Measurements from ENCODE around the gene ADGRV1.
"Not testable (repeated sequence)": the region's sequence is repeated elsewhere in the genome, so short reads cannot be mapped to it uniquely, and the experiment has no call there.

ADGRV1 gene

DNA sequence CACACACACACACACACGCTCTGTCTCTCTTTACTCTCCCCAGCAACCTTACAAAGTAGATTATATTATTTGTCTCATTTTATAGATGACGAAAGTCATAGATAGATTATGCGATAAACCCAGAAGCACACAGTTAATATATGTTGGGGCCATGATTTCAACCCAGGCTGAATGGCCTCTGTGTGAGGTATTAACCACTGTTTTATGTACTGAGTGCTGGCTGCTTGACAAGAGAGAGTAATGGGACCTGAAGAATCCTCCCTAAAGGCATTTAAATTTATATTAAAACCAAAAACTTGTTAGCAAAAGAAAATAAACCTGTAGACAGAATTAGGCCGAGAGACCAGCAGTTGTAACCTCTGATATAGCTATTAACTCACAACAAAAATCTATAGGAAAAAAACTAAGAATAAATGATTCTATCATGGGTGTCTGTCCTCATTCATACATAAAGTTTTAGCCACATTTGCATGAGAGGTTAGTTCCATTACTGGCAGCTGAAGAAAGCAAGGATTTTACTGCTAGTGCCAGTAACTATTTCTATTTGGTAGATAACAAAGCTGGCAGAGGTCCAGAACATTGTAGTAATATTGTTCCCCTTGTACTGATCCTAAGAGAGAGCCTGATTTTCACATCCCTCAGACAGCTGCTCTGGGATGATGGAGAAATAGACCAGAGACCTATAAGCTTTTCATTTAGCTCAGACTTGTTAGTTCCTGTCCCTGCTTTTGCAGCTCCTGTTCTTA is 250.9 kb downstream of the ADGRV1 start:
- TF ChIP-seq CTBP1 (IDR thresholded peaks at IDR 0.05; ENCODE audit: borderline replicate concordance) = no peak
- TF ChIP-seq FOXA1 (IDR thresholded peaks at IDR 0.05) = no peak
- TF ChIP-seq TARDBP (IDR thresholded peaks at IDR 0.05) = no peak
- no peak for TF ChIP-seq LEF1 (IDR thresholded peaks at IDR 0.05; ENCODE audit: borderline replicate concordance)
- no peak for TF ChIP-seq BHLHE40 (IDR thresholded peaks at IDR 0.05; ENCODE audit: borderline replicate concordance)
- TF ChIP-seq NFRKB (IDR thresholded peaks at IDR 0.05) = no peak
- TF ChIP-seq ELF4 (IDR thresholded peaks at IDR 0.05) = no peak
- TF ChIP-seq, protein P1, sequence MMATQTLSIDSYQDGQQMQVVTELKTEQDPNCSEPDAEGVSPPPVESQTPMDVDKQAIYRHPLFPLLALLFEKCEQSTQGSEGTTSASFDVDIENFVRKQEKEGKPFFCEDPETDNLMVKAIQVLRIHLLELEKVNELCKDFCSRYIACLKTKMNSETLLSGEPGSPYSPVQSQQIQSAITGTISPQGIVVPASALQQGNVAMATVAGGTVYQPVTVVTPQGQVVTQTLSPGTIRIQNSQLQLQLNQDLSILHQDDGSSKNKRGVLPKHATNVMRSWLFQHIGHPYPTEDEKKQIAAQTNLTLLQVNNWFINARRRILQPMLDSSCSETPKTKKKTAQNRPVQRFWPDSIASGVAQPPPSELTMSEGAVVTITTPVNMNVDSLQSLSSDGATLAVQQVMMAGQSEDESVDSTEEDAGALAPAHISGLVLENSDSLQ (IDR thresholded peaks at IDR 0.05) = no peak
- TF ChIP-seq SUZ12 (IDR thresholded peaks at IDR 0.05) = no peak
- TF ChIP-seq ZNF384 (IDR thresholded peaks at IDR 0.05) = no peak
- TF ChIP-seq ARNT (IDR thresholded peaks at IDR 0.05) = no peak
- TF ChIP-seq HDGF (IDR thresholded peaks at IDR 0.05; ENCODE audit: borderline replicate concordance) = no peak
- TF ChIP-seq SP1 (IDR thresholded peaks at IDR 0.05) = no peak
- TF ChIP-seq FOXK2 (IDR thresholded peaks at IDR 0.05) = no peak
- no peak for TF ChIP-seq FOXM1 (IDR thresholded peaks at IDR 0.05; ENCODE audit: borderline replicate concordance)
- no peak for TF ChIP-seq L3MBTL2 (conservative IDR thresholded peaks at IDR 0.05)
- ChIA-PET CTCF (no interaction called here), POLR2A (interaction anchor here (0.7 kb wide), 1 partner anchor 57 kb away, joined by 3 read pairs; no protein-coding TSS in a partner anchor)
- DNase-seq (ENCODE audit: extremely low spot score) = no peak

DNA sequence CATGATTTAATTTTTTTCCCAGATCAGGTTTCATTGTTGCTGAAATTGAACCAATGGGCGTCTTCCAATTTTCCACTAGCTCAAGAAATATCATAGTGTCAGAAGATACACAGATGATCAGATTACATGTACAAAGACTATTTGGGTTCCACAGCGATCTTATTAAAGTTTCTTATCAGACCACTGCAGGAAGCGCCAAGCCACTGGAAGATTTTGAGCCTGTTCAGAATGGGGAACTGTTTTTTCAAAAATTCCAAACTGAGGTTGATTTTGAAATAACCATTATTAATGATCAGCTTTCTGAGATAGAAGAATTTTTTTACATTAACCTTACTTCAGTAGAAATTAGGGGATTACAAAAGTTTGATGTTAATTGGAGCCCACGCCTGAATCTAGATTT is 251.6 kb downstream of the ADGRV1 start:
- ChIA-PET CTCF (no interaction called here), POLR2A (no interaction called here)
- no peak for DNase-seq (ENCODE audit: extremely low spot score)
- TF ChIP-seq NFRKB (IDR thresholded peaks at IDR 0.05) = no peak
- TF ChIP-seq L3MBTL2 (conservative IDR thresholded peaks at IDR 0.05) = no peak
- TF ChIP-seq FOXK2 (IDR thresholded peaks at IDR 0.05) = no peak
- TF ChIP-seq, protein P1 (IDR thresholded peaks at IDR 0.05) = no peak
- no peak for TF ChIP-seq ZNF384 (IDR thresholded peaks at IDR 0.05)

DNA sequence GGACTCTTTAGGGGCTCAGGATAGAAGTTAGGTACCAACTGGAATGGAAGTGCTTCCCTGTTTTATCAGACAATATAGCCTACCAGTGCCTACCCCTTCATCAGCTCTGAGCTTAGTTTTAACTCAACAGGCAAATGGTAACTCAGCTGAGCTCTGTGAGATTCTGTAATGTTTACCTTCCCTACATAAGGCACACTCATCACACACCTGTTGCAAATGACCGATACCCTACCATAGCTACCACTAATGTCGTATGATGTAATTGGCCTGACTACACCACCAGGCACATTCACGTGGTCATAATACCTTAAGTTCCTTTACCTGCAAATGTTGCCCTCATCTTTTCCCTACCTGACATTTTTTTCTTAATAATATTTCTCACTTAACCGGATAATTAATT is 254.8 kb downstream of the ADGRV1 start:
- ChIA-PET POLR2A (no interaction called here), CTCF (no interaction called here)
- TF ChIP-seq FOXA1 (IDR thresholded peaks at IDR 0.05) (no peak), L3MBTL2 (conservative IDR thresholded peaks at IDR 0.05) (no peak), ZNF384 (IDR thresholded peaks at IDR 0.05) (no peak), SP1 (IDR thresholded peaks at IDR 0.05) (no peak), BHLHE40 (IDR thresholded peaks at IDR 0.05; ENCODE audit: borderline replicate concordance) (no peak), NFRKB (IDR thresholded peaks at IDR 0.05) (no peak), ELF4 (IDR thresholded peaks at IDR 0.05) (no peak), FOXK2 (IDR thresholded peaks at IDR 0.05) (no peak), LEF1 (IDR thresholded peaks at IDR 0.05; ENCODE audit: borderline replicate concordance) (no peak), CTBP1 (IDR thresholded peaks at IDR 0.05; ENCODE audit: borderline replicate concordance) (no peak), TARDBP (IDR thresholded peaks at IDR 0.05) (no peak), ARNT (IDR thresholded peaks at IDR 0.05) (no peak), FOXM1 (IDR thresholded peaks at IDR 0.05; ENCODE audit: borderline replicate concordance) (no peak), SUZ12 (IDR thresholded peaks at IDR 0.05) (no peak), HDGF (IDR thresholded peaks at IDR 0.05; ENCODE audit: borderline replicate concordance) (no peak)
- TF ChIP-seq, protein P1 (IDR thresholded peaks at IDR 0.05) = no peak
- no peak for DNase-seq (ENCODE audit: extremely low spot score)

DNA sequence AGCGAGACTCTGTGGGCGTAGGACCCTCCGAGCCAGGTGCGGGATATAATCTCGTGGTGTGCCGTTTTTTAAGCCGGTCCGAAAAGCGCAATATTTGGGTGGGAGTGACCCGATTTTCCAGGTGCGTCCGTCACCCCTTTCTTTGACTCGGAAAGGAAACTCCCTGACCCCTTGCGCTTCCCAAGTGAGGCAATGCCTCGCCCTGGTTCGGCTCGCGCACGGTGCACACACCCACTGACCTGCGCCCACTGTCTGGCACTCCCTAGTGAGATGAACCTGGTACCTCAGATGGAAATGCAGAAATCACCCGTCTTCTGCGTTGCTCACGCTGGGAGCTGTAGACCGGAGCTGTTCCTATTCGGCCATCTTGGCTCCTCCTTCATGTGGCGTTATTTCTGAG is 263.5 kb downstream of the ADGRV1 start:
- POLR2A ChIA-PET; DNase-seq (ENCODE audit: extremely low spot score); CTCF ChIA-PET: not testable (repeated sequence)

DNA sequence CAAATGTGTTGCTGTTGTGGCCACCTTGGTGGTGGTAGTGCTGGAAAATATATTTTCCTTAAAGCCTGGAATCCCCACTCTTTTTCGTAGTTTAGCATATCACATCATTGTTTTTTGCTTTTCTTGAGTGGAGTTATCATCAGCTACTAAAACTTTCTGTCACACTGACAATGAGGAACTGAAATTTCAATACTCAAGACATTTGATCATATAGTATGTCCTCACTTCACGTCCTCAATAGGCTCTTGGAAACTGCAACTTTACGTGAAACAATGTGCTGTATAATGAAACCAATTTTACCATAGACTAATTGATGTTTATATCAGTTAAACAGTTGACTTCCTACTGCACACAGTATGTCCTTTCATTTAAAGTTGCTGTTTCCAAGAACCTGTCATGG is 265.8 kb downstream of the ADGRV1 start:
- no peak for TF ChIP-seq ZNF384 (IDR thresholded peaks at IDR 0.05)
- TF ChIP-seq, protein P1 (IDR thresholded peaks at IDR 0.05) = no peak
- no peak for TF ChIP-seq TARDBP (IDR thresholded peaks at IDR 0.05)
- TF ChIP-seq SUZ12 (IDR thresholded peaks at IDR 0.05) = no peak
- TF ChIP-seq CTBP1 (IDR thresholded peaks at IDR 0.05; ENCODE audit: borderline replicate concordance) = no peak
- no peak for TF ChIP-seq L3MBTL2 (conservative IDR thresholded peaks at IDR 0.05)
- TF ChIP-seq BHLHE40 (IDR thresholded peaks at IDR 0.05; ENCODE audit: borderline replicate concordance) = no peak
- no peak for TF ChIP-seq FOXA1 (IDR thresholded peaks at IDR 0.05)
- no peak for DNase-seq (ENCODE audit: extremely low spot score)
- ChIA-PET CTCF (no interaction called here), POLR2A (no interaction called here)

DNA sequence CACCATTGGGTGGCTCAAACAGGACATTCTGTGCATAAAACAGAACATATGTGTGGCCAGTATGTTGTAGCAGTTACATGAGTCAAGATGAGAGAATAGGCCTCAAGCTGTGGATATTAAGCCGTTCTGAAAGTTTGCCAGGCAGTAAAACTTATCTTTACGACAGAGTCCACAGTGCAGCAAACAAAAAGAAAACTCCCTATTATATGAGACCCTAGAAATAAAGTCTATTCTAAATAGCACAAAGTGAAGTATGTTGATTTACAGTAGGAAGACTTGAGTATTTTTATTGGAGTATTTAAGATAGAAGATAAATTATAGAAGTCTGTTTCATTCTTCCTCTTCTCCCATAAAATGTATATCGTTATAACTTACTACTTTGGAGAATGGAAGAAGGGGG is 271.5 kb downstream of the ADGRV1 start:
- ChIA-PET POLR2A (no interaction called here), CTCF (no interaction called here)
- DNase-seq (ENCODE audit: extremely low spot score) = peak; percentile 20
- TF ChIP-seq CTBP1 (IDR thresholded peaks at IDR 0.05; ENCODE audit: borderline replicate concordance) (peak; percentile 72; the same call in 1 of the 2 replicates), SP1 (IDR thresholded peaks at IDR 0.05) (no peak), FOXA1 (IDR thresholded peaks at IDR 0.05) (peak; percentile 72; the same call in 1 of the 2 replicates), ZNF384 (IDR thresholded peaks at IDR 0.05) (no peak), TARDBP (IDR thresholded peaks at IDR 0.05) (no peak), LEF1 (IDR thresholded peaks at IDR 0.05; ENCODE audit: borderline replicate concordance) (no peak), HDGF (IDR thresholded peaks at IDR 0.05; ENCODE audit: borderline replicate concordance) (no peak), L3MBTL2 (conservative IDR thresholded peaks at IDR 0.05) (no peak), FOXK2 (IDR thresholded peaks at IDR 0.05) (no peak), ELF4 (IDR thresholded peaks at IDR 0.05) (no peak), SUZ12 (IDR thresholded peaks at IDR 0.05) (no peak)
- TF ChIP-seq, protein P1 (IDR thresholded peaks at IDR 0.05) = peak; percentile 86
